WERI-Rb-1 (cell line): Measurements from ENCODE around the gene IL1R1.

ENCODE experiments used
- DNase-seq: peaks from one replicate; pipeline ENCODE4 v3.0.0-alpha.2; 2020
- H3K27ac ChIP-seq: fragments of 250-450 bp; sonication (Bioruptor Pico); 2 replicates; pipeline ENCODE4 v1.5.1; 2020; ENCODE audit warnings: mild to moderate bottlenecking, moderate library complexity
- H3K27me3 ChIP-seq: fragments of 250-450 bp; sonication (Bioruptor Pico); 2 replicates; pipeline ENCODE4 v1.5.1; 2021; ENCODE audit warnings: mild to moderate bottlenecking, low read depth, moderate library complexity; ENCODE audit not compliant: insufficient read depth, severe bottlenecking
- H3K36me3 ChIP-seq: fragments of 250-450 bp; sonication (Bioruptor Pico); 2 replicates; pipeline ENCODE4 v1.5.1; 2020; ENCODE audit warnings: mild to moderate bottlenecking, moderate library complexity
- H3K4me3 ChIP-seq: 2 replicates; pipeline ENCODE4 v1.5.1; 2011; ENCODE audit warnings: low read depth, mild to moderate bottlenecking, control low read depth, low read length
- H3K9me3 ChIP-seq: fragments of 250-450 bp; sonication (Bioruptor Pico); 2 replicates; pipeline ENCODE4 v1.5.1; 2021; ENCODE audit warnings: mild to moderate bottlenecking, moderate library complexity; ENCODE audit not compliant: severe bottlenecking
- CTCF ChIP-seq: IDR thresholded peaks from 2 replicates; pipeline ENCODE4 v1.5.1; 2011; ENCODE audit warnings: low read depth, mild to moderate bottlenecking, control low read depth, inconsistent platforms, low read length

The IL1R1 gene

GRCh38 chr2:102110596-102111334 is 31.8 kb upstream of the IL1R1 start:
- no peak for DNase-seq
- TF ChIP-seq CTCF: no peak
- no peaks in the 10 kb centered on the region for H3K36me3 ChIP-seq

GRCh38 chr2:102111823-102112222 is 30.7 kb upstream of the IL1R1 start:
- Histone ChIP-seq H3K9me3 (peaks cover 3% of the 10 kb centered on the region), H3K36me3 (no peaks in the 10 kb centered on the region), H3K27ac (no peak overlapping the region), H3K4me3 (no peak overlapping the region), H3K27me3 (peaks cover 84% of the 10 kb centered on the region)
- DNase-seq: no peak
- no peak for TF ChIP-seq CTCF

More at GRCh38 chr2:102110596-102111334, 31.8 kb upstream of the IL1R1 start:
- H3K4me3 ChIP-seq: no peak overlapping the region
- H3K9me3 ChIP-seq: peaks cover 3% of the 10 kb centered on the region
- H3K27me3 ChIP-seq: peaks cover 80% of the 10 kb centered on the region
- H3K27ac ChIP-seq: no peak overlapping the region

GRCh38 chr2:102112271-102112670 is 30.3 kb upstream of the IL1R1 start:
- no peak overlapping the region for H3K27ac ChIP-seq
- no peak for TF ChIP-seq CTCF
- no peaks in the 10 kb centered on the region for H3K9me3 ChIP-seq
- no peak for DNase-seq
- H3K36me3 ChIP-seq: no peaks in the 10 kb centered on the region
- peaks cover 89% of the 10 kb centered on the region for H3K27me3 ChIP-seq
- H3K4me3 ChIP-seq: no peak overlapping the region

GRCh38 chr2:102112692-102113665 is 29.6 kb upstream of the IL1R1 start:
- H3K36me3 ChIP-seq: no peaks in the 10 kb centered on the region
- no peaks in the 10 kb centered on the region for H3K9me3 ChIP-seq
- H3K27me3 ChIP-seq: peaks cover 84% of the 10 kb centered on the region
- no peak overlapping the region for H3K4me3 ChIP-seq
- DNase-seq: no peak
- H3K27ac ChIP-seq: no peak overlapping the region
- no peak for TF ChIP-seq CTCF

GRCh38 chr2:102114290-102114721 is 28.2 kb upstream of the IL1R1 start:
- H3K4me3 ChIP-seq: no peak overlapping the region
- no peak for DNase-seq
- H3K27ac ChIP-seq: no peak overlapping the region
- H3K9me3 ChIP-seq: no peaks in the 10 kb centered on the region
- peaks cover 76% of the 10 kb centered on the region for H3K27me3 ChIP-seq
- TF ChIP-seq CTCF: no peak
- H3K36me3 ChIP-seq: no peaks in the 10 kb centered on the region
